HG02642 (cell line): ENCODE results near the gene CLEC4E.
"Not testable (repeated sequence)": the region's sequence is repeated elsewhere in the genome, so short reads cannot be mapped to it uniquely, and the experiment has no call there.

Source experiments
- ATAC-seq: cut with Tn5 transposase; IDR thresholded peaks from one replicate; pipeline ENCODE4 v1.9.1; 2021; ENCODE audit warnings: mild to moderate bottlenecking; ENCODE audit not compliant: unreplicated experiment, poor library complexity

The CLEC4E gene

GRCh38 chr12:8540831-8541230, at the start of gene CLEC4E:
CLEC4E (minus strand) TSS chr12:8540905; CDS start chr12:8540797, 108 bp downstream.
- ATAC-seq = not testable (repeated sequence)

- no peak for ATAC-seq
These were observed 49.0 kb upstream of the CLEC4E start for GRCh38 chr12:8589679-8590078.

- ATAC-seq = not testable (repeated sequence)
These were observed 43.8 kb upstream of the CLEC4E start for GRCh38 chr12:8584478-8584877.

- no peak for ATAC-seq
These were observed 43.3 kb upstream of the CLEC4E start for GRCh38 chr12:8584004-8584403.

GRCh38 chr12:8581098-8581784, 40.5 kb upstream of the CLEC4E start:
- no peak for ATAC-seq

GRCh38 chr12:8577879-8578278, 37.2 kb upstream of the CLEC4E start:
- ATAC-seq = no peak

- ATAC-seq = no peak
These were observed 31.8 kb upstream of the CLEC4E start for GRCh38 chr12:8572507-8572906.

- ATAC-seq = no peak
These were observed 25.8 kb upstream of the CLEC4E start for GRCh38 chr12:8566525-8566924.

GRCh38 chr12:8566052-8566451, 25.3 kb upstream of the CLEC4E start:
- ATAC-seq = not testable (repeated sequence)

- ATAC-seq = no peak
These were observed 24.0 kb upstream of the CLEC4E start for GRCh38 chr12:8564656-8565055.

- ATAC-seq = no peak
These were observed 22.7 kb upstream of the CLEC4E start for GRCh38 chr12:8563356-8563755.

- no peak for ATAC-seq
These were observed 21.6 kb upstream of the CLEC4E start for GRCh38 chr12:8562310-8562709.

- no peak for ATAC-seq
These were observed 20.3 kb upstream of the CLEC4E start for GRCh38 chr12:8561011-8561410.

- no peak for ATAC-seq
These were observed 19.0 kb upstream of the CLEC4E start for GRCh38 chr12:8559676-8560075.

GRCh38 chr12:8556531-8557097, 15.9 kb upstream of the CLEC4E start:
- ATAC-seq = no peak

GRCh38 chr12:8554451-8555195, 13.9 kb upstream of the CLEC4E start:
- no peak for ATAC-seq

GRCh38 chr12:8553088-8553627, 12.5 kb upstream of the CLEC4E start:
- no peak for ATAC-seq

GRCh38 chr12:8549381-8549780, 8.7 kb upstream of the CLEC4E start:
- ATAC-seq = no peak

- no peak for ATAC-seq
These were observed 7.5 kb upstream of the CLEC4E start for GRCh38 chr12:8548192-8548591.

- ATAC-seq = no peak
These were observed 6.9 kb upstream of the CLEC4E start for GRCh38 chr12:8547645-8548044.

- no peak for ATAC-seq
These were observed 5.9 kb upstream of the CLEC4E start for GRCh38 chr12:8546591-8546990.
